Activated naive CD8-positive, alpha-beta T cell (primary cell): Measurements from ENCODE around the gene RUNX2.
A peak's percentile ranks its signal among the peaks of the same experiment; 100 is the strongest.

Source experiments
- H3K27ac Mint-ChIP-seq: one replicate; pipeline ENCODE4 v1.8.0; 2021; ENCODE audit warnings: mixed read lengths
- H3K27me3 Mint-ChIP-seq: one replicate; pipeline ENCODE4 v1.8.0; 2021; ENCODE audit warnings: mixed read lengths
- H3K36me3 Mint-ChIP-seq: one replicate; pipeline ENCODE4 v1.8.0; 2021; ENCODE audit warnings: mixed read lengths
- H3K4me1 Mint-ChIP-seq: one replicate; pipeline ENCODE4 v1.8.0; 2021; ENCODE audit warnings: low read depth, mixed read lengths
- H3K4me3 Mint-ChIP-seq: one replicate; pipeline ENCODE4 v1.8.0; 2021; ENCODE audit warnings: mild to moderate bottlenecking, mixed read lengths
- H3K9me3 Mint-ChIP-seq: one replicate; pipeline ENCODE4 v1.8.0; 2021; ENCODE audit warnings: low read depth, mixed read lengths

RUNX2 gene

DNA sequence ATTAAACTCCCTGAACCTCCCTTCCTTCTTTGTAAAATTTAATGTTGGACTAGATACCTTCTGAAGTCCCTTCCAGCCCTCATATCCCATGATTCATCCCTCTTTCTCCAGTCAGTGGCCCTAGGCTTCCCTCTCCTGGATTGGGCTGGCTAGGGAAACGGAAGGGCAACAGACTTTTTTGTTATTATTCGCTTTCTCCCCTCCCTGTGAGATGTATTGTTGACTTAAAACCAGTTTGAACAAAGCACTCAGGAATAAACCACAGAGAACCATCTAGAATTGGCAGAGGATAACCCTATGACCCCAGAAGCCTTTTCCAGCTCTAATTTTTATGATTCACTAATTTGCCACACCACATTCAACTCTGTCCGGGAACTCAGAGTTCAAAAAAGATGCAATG, 289.3 kb downstream of the RUNX2 start:
- Mint-ChIP-seq H3K27ac (no peak overlapping the region), H3K36me3 (peaks cover 2% of the 10 kb centered on the region), H3K4me1 (peaks cover 37% of the 10 kb centered on the region), H3K9me3 (no peaks in the 10 kb centered on the region), H3K27me3 (no peaks in the 10 kb centered on the region), H3K4me3 (no peak overlapping the region)

DNA sequence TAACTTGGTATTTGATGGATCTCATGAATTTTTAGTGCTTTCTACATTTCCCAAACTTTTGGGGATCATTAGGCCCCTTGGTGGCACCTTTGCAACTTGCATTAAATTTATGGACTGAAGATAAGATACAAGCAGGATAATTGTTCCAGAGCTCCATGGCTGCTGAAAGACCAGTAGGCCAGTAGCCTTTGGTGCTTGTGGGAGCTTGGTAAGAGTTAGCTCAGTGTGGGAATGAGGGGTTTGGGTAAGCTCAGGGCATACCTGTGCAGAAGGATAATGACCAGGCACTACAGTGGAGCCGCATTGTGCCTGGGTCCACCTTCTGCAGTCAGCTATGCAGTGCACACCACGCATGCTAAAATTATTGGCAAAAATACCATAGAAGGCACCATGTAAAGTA, 290.1 kb downstream of the RUNX2 start:
- H3K27ac Mint-ChIP-seq: no peak overlapping the region
- H3K4me3 Mint-ChIP-seq: no peak overlapping the region
- H3K27me3 Mint-ChIP-seq: no peaks in the 10 kb centered on the region
- peaks cover 6% of the 10 kb centered on the region for H3K36me3 Mint-ChIP-seq
- peaks cover 42% of the 10 kb centered on the region for H3K4me1 Mint-ChIP-seq
- no peaks in the 10 kb centered on the region for H3K9me3 Mint-ChIP-seq

DNA sequence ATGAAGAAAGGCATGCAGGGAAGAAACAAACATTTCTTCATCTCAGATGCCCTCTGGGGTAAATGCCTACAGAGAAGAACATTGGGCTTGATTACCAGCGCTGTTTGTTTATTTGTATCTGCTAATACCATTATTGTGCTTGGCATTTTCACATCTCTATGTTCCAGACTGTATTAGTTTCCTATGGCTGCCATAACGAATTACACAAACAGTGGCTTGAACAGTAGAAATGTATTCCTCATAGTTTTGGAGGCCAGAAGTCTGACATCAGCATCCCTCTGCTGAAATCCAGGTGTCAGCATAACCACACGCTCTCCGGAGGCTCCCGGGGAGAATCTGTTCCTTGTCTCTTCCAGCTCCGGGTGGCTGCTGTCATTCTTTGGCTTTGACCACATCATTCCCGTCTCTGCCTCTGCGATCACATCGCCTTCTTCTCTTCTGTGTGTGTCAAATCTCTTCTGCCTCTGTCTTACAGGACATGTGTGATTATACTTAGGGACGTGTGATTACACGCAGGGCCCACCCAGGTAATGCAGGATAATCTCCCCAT, 291.2 kb downstream of the RUNX2 start:
- no peaks in the 10 kb centered on the region for H3K27me3 Mint-ChIP-seq
- no peaks in the 10 kb centered on the region for H3K9me3 Mint-ChIP-seq
- no peak overlapping the region for H3K4me3 Mint-ChIP-seq
- H3K4me1 Mint-ChIP-seq: peaks cover 44% of the 10 kb centered on the region
- no peak overlapping the region for H3K27ac Mint-ChIP-seq
- peaks cover 8% of the 10 kb centered on the region for H3K36me3 Mint-ChIP-seq

DNA sequence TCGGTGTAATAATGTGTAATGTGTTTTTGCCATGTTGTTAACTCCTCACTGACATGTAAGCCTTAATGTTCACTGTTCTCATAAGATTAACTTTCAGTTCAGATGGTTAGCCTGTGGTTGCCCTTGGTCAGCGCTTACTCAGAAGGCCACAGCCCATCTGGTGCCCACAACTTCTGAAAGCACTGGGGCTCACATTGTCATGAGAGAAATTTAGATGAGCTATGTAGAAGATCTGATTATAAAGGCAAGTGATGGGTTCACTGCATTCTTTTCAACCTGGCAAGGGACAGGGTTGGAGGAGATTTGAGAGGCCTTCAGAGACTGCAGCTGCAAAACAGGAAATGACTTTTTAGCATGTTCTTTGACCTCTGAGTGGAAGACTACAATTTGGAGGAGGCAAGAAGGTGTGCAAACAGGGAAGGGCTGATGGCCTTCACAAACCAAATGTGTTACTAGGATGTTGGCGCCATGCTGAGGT, 291.9 kb downstream of the RUNX2 start:
- Mint-ChIP-seq H3K4me3 (no peak overlapping the region), H3K36me3 (peaks cover 9% of the 10 kb centered on the region), H3K9me3 (no peaks in the 10 kb centered on the region), H3K27ac (peak overlapping the region; percentile 56), H3K27me3 (no peaks in the 10 kb centered on the region), H3K4me1 (peaks cover 48% of the 10 kb centered on the region)

DNA sequence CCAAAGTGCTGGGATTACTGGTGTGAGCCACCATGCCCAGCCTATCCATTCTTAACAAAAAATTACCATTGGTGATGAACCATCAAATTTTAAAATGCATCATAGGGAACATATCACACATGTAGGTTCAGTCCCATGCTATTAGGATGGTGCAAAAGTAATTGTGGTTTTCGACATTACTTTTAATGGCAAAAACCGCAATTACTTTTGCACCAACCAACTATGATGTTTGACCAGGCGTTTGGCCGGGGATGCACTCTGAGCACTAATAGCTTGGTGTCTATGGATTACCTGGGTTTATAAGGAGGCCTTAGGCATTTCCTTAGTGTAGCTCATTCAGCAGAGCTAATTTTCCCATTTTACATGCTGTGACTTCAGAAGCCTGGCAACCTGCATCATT, 296.1 kb downstream of the RUNX2 start:
- Mint-ChIP-seq H3K27me3 (no peaks in the 10 kb centered on the region), H3K9me3 (no peaks in the 10 kb centered on the region), H3K27ac (no peak overlapping the region), H3K4me1 (peaks cover 58% of the 10 kb centered on the region), H3K36me3 (peaks cover 18% of the 10 kb centered on the region), H3K4me3 (no peak overlapping the region)

DNA sequence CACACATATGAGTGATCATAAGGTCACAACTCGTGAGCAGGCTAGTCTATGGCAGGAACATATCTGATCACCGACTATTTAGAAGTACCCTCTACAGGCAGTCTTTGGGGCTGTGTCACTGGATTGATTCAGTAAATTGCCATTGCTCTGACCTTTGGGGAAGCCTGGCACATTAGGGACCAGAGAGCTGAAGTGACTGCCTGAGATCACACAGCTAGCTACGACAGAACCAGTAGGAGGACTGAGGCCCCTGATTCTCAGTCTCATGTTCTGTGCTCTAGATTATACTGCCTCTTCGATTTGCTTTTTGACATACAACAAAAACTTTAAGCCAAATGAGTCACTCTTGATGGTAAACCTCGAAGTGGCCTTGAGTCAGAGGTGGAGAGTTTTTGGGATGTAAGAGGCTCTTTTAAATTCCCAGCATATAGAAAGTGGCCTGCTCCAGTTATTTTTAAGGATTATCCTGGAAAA, 297.1 kb downstream of the RUNX2 start:
- Mint-ChIP-seq H3K27ac (peak overlapping the region; percentile 79), H3K4me3 (peak overlapping the region; percentile 11), H3K4me1 (peaks cover 50% of the 10 kb centered on the region), H3K36me3 (peaks cover 18% of the 10 kb centered on the region), H3K27me3 (no peaks in the 10 kb centered on the region), H3K9me3 (no peaks in the 10 kb centered on the region)

DNA sequence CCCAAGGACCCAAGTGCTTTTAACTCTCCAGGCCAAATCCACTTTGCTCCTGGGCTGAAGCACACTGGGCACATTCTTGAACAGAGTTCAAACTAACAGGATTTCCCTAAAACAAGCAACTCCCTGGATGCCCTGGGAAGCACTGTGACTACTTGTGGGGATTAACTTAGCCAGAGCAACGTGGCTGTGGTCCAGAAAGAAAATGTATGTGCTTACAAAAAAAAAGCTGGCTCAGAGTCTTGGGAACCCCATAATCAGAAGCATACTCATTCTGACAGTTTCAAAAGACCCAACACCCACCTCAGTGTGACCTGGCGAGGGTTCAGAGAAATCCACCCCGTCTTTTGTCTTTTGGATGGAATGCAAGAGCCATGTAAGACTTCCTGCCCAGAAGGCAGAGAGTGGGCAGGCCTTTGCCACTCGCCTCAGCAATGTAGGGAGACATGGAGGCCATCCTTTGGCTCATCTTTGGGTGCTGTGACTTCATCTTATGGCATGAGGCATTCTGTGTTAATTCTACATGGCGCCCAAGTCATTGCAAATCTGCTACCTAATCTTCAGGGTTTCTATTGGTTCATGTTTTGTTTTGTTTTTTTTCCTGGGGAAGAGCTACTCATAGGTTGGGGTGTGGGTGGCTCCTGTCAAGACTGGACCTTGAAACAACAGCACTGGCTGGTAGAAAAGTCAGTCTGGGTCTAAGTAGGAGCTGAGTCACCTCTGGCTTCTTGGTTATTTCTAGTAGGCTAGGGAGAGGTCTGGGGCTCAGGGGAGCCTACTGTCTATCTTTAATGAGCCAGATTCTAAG, 298.2 kb downstream of the RUNX2 start:
- no peaks in the 10 kb centered on the region for H3K9me3 Mint-ChIP-seq
- peaks cover 18% of the 10 kb centered on the region for H3K36me3 Mint-ChIP-seq
- peak overlapping the region; percentile 61 for H3K27ac Mint-ChIP-seq
- H3K4me1 Mint-ChIP-seq: peaks cover 40% of the 10 kb centered on the region
- no peaks in the 10 kb centered on the region for H3K27me3 Mint-ChIP-seq
- no peak overlapping the region for H3K4me3 Mint-ChIP-seq

DNA sequence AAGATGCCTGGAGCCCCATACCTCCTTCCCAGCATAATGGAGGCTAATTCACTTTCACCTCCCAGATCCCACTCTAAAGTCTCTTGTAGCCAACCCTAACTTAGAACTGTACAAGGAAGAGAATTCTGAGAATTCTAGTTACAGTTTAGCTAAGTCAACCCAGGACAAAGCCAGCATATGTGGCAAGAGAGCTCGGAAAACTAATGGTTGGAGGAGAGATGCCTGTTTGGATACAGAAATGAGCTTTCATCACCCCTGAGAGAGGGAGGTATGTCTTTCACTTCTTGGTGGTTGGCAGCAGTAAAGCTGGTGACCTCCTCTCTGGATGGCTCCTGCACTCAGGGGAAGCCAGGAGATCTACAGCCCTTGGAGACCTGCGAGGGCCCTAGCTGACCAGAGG, 302.2 kb downstream of the RUNX2 start:
- Mint-ChIP-seq H3K4me3 (no peak overlapping the region), H3K4me1 (peaks cover 25% of the 10 kb centered on the region), H3K27ac (no peak overlapping the region), H3K9me3 (no peaks in the 10 kb centered on the region), H3K36me3 (peaks cover 11% of the 10 kb centered on the region), H3K27me3 (no peaks in the 10 kb centered on the region)

DNA sequence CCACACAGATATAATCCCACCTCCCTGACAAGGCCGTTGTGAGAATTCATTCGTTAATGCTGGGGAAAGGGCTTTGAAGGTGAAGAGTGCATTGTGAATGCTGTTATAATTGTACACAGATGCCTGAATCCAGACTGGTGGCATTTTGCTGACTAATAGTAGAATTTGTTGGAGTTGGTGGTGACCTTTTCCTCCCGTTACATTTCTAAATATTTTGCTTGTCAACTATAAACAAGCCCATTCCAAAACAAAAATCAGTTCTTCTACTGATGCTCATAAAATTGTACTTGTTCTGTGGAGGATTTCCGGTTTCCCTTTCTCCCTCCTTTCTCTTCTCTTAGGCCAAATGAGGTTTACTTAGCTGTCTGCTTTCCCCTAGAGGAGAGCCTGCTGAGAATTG, 302.7 kb downstream of the RUNX2 start:
- Mint-ChIP-seq H3K4me1 (peaks cover 22% of the 10 kb centered on the region), H3K9me3 (no peaks in the 10 kb centered on the region), H3K27me3 (no peaks in the 10 kb centered on the region), H3K27ac (no peak overlapping the region), H3K4me3 (no peak overlapping the region), H3K36me3 (peaks cover 11% of the 10 kb centered on the region)

DNA sequence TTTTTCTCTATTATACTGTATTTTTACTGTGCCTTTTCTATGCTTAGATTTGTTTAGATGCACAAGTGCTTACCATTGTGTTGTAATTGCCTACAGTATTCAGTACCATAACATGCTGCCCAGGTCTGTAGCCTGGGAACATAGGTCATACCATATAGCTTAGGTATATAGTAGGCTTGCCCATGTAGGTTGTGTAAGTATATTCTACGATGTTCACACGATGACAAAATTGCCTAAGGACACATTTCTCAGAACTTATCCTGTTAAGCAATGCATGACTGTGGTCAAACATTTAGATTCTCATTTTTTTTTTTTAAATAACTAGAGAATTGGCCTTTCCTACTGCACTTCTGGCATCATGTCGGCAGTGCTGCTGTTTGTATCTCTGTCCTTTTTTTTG, 303.3 kb downstream of the RUNX2 start:
- Mint-ChIP-seq H3K4me3 (no peak overlapping the region), H3K27ac (no peak overlapping the region), H3K9me3 (no peaks in the 10 kb centered on the region)

DNA sequence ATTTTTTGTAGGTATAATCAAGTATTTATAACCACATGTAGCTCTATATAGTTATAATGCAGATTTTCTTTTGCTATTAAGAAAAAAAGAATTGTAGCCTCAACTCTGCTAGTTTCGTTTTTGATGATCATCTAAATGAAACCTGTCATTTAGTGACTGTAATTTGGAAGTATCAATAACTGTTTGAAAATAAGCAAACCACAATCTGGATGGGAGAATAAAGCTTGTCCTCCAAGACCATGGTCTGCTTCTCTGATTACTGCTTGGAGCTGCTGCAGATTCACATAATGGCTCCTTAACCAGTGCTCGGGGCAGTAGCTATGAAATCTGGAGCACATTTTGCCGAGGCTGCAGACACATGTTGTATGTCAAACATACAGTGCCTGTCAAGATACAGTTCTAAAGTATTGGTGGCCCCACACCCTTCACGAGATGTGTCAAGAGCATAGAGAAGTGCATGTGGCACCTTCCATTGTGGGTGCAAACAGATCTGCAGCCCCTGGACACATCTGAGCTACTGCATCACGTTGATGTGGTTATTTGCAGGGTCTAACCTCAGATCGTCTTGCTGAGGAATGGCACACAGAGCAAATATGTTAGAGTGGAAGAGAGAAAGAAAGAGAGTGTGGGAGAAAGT, 305.3 kb downstream of the RUNX2 start:
- H3K36me3 Mint-ChIP-seq: peaks cover 4% of the 10 kb centered on the region
- H3K4me1 Mint-ChIP-seq: peaks cover 8% of the 10 kb centered on the region
- H3K27ac Mint-ChIP-seq: no peak overlapping the region
- H3K4me3 Mint-ChIP-seq: no peak overlapping the region
- no peaks in the 10 kb centered on the region for H3K9me3 Mint-ChIP-seq
- H3K27me3 Mint-ChIP-seq: no peaks in the 10 kb centered on the region

More for the DNA sequence above, 303.3 kb downstream of the RUNX2 start:
- Mint-ChIP-seq H3K27me3 (no peaks in the 10 kb centered on the region), H3K36me3 (peaks cover 11% of the 10 kb centered on the region), H3K4me1 (peaks cover 21% of the 10 kb centered on the region)

DNA sequence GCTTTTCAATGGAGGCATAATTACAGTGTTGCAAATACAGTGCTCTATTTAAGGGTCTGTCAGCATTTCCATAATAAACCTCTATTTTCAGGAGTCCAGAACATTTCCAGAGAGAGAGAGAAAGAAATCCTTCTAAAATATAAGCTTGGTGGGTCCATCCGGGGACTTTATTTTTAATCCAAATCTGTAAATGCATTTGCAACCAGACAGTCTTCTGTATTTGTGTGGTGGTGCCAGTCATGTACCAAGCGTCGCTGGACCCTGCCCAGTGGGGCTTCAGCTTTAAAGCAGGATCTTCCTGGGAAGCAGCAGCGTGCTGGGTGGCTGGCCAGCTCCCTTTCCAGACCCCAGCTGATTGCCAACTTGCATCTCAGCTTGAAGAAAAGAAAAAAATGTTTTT, 306.1 kb downstream of the RUNX2 start:
- peaks cover 5% of the 10 kb centered on the region for H3K4me1 Mint-ChIP-seq
- H3K36me3 Mint-ChIP-seq: no peaks in the 10 kb centered on the region
- no peaks in the 10 kb centered on the region for H3K27me3 Mint-ChIP-seq
- H3K27ac Mint-ChIP-seq: no peak overlapping the region
- no peak overlapping the region for H3K4me3 Mint-ChIP-seq
- H3K9me3 Mint-ChIP-seq: no peaks in the 10 kb centered on the region

DNA sequence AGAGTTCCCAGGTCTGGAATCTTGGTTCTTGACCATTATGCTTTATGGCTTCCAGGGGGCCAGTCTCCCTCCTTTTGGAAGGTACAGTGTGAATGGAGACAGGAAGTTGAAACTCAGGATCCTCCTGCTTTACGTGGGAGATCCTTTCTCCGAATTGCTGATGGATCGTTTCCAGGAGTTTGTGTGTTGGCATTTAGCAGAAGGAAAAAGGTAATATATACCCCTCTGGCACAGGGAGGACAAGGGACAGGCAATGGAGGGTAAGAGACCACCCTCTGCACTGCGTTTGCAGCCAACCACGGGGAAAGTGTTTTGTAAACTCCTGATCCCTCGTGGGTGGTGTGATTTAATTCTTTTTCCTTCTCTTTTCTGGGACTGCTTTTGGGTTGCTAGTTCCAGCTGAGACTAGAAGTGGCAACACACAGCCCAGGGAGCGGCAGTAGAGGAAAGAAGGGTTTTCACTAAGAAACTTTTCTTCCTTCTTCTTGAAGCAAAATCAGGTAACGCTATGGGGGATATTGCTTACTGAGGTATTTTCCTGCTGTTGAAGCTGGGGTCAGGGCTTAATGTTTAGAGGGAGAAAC, 307.2 kb downstream of the RUNX2 start:
- no peaks in the 10 kb centered on the region for H3K9me3 Mint-ChIP-seq
- H3K27me3 Mint-ChIP-seq: no peaks in the 10 kb centered on the region
- H3K27ac Mint-ChIP-seq: no peak overlapping the region
- no peak overlapping the region for H3K4me3 Mint-ChIP-seq
- H3K4me1 Mint-ChIP-seq: peaks cover 5% of the 10 kb centered on the region
- H3K36me3 Mint-ChIP-seq: peaks cover 3% of the 10 kb centered on the region

DNA sequence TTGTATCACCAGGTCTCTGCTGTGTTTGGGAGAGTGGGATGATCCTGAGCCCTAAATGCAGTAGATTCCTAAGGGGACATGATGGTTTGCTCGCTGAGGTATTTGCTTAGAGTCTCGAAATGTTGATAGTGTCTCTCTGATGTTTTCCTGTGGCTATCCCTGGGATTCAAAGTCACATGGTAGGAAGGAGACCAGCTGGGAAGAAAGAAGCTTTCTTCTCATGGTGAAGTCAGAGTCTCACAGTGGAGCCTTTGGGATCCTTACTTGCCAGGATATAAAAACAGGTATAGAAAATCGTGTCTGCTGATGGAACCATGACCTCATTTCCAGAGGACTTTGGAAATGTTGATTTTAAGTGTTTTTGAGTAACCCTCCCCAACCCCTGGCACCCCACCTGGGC, 308.9 kb downstream of the RUNX2 start:
- Mint-ChIP-seq H3K9me3 (no peaks in the 10 kb centered on the region), H3K36me3 (peaks cover 3% of the 10 kb centered on the region), H3K4me1 (peaks cover 5% of the 10 kb centered on the region), H3K4me3 (no peak overlapping the region), H3K27me3 (no peaks in the 10 kb centered on the region), H3K27ac (no peak overlapping the region)

DNA sequence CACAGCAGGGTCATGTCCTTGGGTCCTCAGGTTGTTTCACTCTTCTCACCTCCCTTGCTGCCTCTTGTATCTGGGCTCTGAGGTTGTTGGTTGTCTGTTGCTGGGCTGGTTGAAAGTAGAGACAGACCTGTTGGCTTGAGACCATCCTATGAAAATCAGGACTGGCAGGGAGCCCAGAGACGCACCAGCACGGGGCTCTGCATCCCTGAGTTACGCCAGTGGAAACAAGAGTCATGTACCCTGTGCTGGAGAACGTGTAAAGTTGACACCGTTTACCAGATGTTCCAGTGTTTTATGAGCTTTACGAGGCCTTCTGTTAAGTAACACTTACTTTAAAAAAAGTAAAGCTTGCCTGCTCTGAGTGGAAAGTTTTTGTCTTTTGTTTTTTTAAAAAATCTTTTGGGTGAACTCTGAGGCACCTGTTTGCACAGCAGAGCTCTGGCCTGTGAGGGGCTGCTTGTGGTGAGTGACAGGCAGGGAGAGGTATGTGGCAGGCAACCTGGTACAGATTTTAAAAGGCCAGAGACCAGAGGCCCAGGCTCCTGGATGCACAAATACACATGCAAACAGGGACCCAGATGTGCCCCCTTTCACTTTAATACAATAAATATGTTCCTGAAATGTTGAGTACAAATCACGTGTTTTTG, 309.6 kb downstream of the RUNX2 start:
- Mint-ChIP-seq H3K4me3 (no peak overlapping the region), H3K27ac (no peak overlapping the region), H3K4me1 (peaks cover 5% of the 10 kb centered on the region), H3K36me3 (peaks cover 3% of the 10 kb centered on the region), H3K27me3 (no peaks in the 10 kb centered on the region), H3K9me3 (no peaks in the 10 kb centered on the region)
